Activated naive CD8-positive, alpha-beta T cell treated with anti-CD3 and anti-CD28 coated beads, Interleukin-2, amount 50 U/mL, for 24 hours (primary cell): ENCODE data around the gene SLC47A2.
A peak's percentile ranks its signal among the peaks of the same experiment; 100 is the strongest.

Source experiments
- ATAC-seq: fragments of 150-1000 bp; cut with Tn5 transposase; one replicate; pipeline ENCODE4 v1.10.0; 2021
- DNase-seq: peaks from one replicate; pipeline ENCODE4 v3.0.0; 2021
- H3K27ac Mint-ChIP-seq: one replicate; pipeline ENCODE4 v1.8.0; 2021; ENCODE audit warnings: mild to moderate bottlenecking, mixed read lengths
- H3K27me3 Mint-ChIP-seq: one replicate; pipeline ENCODE4 v1.8.0; 2021; ENCODE audit warnings: mixed read lengths
- H3K36me3 Mint-ChIP-seq: one replicate; pipeline ENCODE4 v1.8.0; 2021; ENCODE audit warnings: low read depth, mixed read lengths
- H3K4me1 Mint-ChIP-seq: one replicate; pipeline ENCODE4 v1.8.0; 2021; ENCODE audit warnings: mixed read lengths
- H3K4me3 Mint-ChIP-seq: one replicate; pipeline ENCODE4 v1.8.0; 2021; ENCODE audit warnings: mild to moderate bottlenecking, moderate library complexity, mixed read lengths
- H3K9me3 Mint-ChIP-seq: one replicate; pipeline ENCODE4 v1.8.0; 2021; ENCODE audit warnings: mixed read lengths

Gene SLC47A2

GRCh38 chr17:19724501-19725420 lies 8.4 kb upstream of the SLC47A2 start:
- Mint-ChIP-seq H3K9me3 (no peaks in the 10 kb centered on the region), H3K4me3 (peak overlapping the region; percentile 46), H3K36me3 (no peaks in the 10 kb centered on the region), H3K27ac (peak overlapping the region; percentile 6), H3K27me3 (no peaks in the 10 kb centered on the region), H3K4me1 (peaks cover 10% of the 10 kb centered on the region)
- peak; percentile 65 for ATAC-seq
- DNase-seq: peak; percentile 55

- Mint-ChIP-seq H3K9me3 (no peaks in the 10 kb centered on the region), H3K27me3 (no peaks in the 10 kb centered on the region), H3K4me1 (peaks cover 10% of the 10 kb centered on the region), H3K27ac (no peak overlapping the region), H3K4me3 (no peak overlapping the region), H3K36me3 (no peaks in the 10 kb centered on the region)
- DNase-seq (no peak), ATAC-seq (peak; percentile 9)
Observed at GRCh38 chr17:19723964-19724363, 7.6 kb upstream of the SLC47A2 start.

- H3K27ac Mint-ChIP-seq: no peak overlapping the region
- no peaks in the 10 kb centered on the region for H3K27me3 Mint-ChIP-seq
- H3K4me1 Mint-ChIP-seq: peaks cover 10% of the 10 kb centered on the region
- no peak for ATAC-seq
- no peaks in the 10 kb centered on the region for H3K9me3 Mint-ChIP-seq
- no peaks in the 10 kb centered on the region for H3K36me3 Mint-ChIP-seq
- H3K4me3 Mint-ChIP-seq: no peak overlapping the region
- DNase-seq: no peak
Observed at GRCh38 chr17:19720631-19721426, 4.4 kb upstream of the SLC47A2 start.

GRCh38 chr17:19720210-19720475 lies 3.8 kb upstream of the SLC47A2 start:
- ATAC-seq: no peak
- Mint-ChIP-seq H3K9me3 (no peaks in the 10 kb centered on the region), H3K4me1 (peaks cover 5% of the 10 kb centered on the region), H3K27ac (no peak overlapping the region), H3K4me3 (no peak overlapping the region), H3K36me3 (no peaks in the 10 kb centered on the region), H3K27me3 (no peaks in the 10 kb centered on the region)
- DNase-seq: no peak

GRCh38 chr17:19719355-19720209 lies 3.2 kb upstream of the SLC47A2 start:
- H3K9me3 Mint-ChIP-seq: no peaks in the 10 kb centered on the region
- DNase-seq: no peak
- peaks cover 3% of the 10 kb centered on the region for H3K4me1 Mint-ChIP-seq
- no peak overlapping the region for H3K27ac Mint-ChIP-seq
- H3K27me3 Mint-ChIP-seq: no peaks in the 10 kb centered on the region
- no peak for ATAC-seq
- H3K4me3 Mint-ChIP-seq: no peak overlapping the region
- no peaks in the 10 kb centered on the region for H3K36me3 Mint-ChIP-seq

- Mint-ChIP-seq H3K36me3 (no peaks in the 10 kb centered on the region), H3K9me3 (no peaks in the 10 kb centered on the region), H3K27ac (no peak overlapping the region), H3K4me1 (no peaks in the 10 kb centered on the region), H3K4me3 (no peak overlapping the region), H3K27me3 (no peaks in the 10 kb centered on the region)
- ATAC-seq (no peak), DNase-seq (no peak)
Observed at GRCh38 chr17:19718613-19719354, 2.4 kb upstream of the SLC47A2 start.

- no peaks in the 10 kb centered on the region for H3K36me3 Mint-ChIP-seq
- no peaks in the 10 kb centered on the region for H3K27me3 Mint-ChIP-seq
- no peak overlapping the region for H3K4me3 Mint-ChIP-seq
- ATAC-seq: no peak
- H3K4me1 Mint-ChIP-seq: no peaks in the 10 kb centered on the region
- no peak for DNase-seq
- no peaks in the 10 kb centered on the region for H3K9me3 Mint-ChIP-seq
- H3K27ac Mint-ChIP-seq: no peak overlapping the region
Observed at GRCh38 chr17:19718041-19718612, 1.7 kb upstream of the SLC47A2 start.

- Mint-ChIP-seq H3K4me1 (no peaks in the 10 kb centered on the region), H3K27me3 (no peaks in the 10 kb centered on the region), H3K36me3 (no peaks in the 10 kb centered on the region), H3K9me3 (no peaks in the 10 kb centered on the region), H3K4me3 (no peak overlapping the region), H3K27ac (no peak overlapping the region)
- no peak for ATAC-seq
- no peak for DNase-seq
Observed at GRCh38 chr17:19717411-19717908, 1.1 kb upstream of the SLC47A2 start.

GRCh38 chr17:19717031-19717360 lies 612 bp upstream of the SLC47A2 start:
- Mint-ChIP-seq H3K9me3 (no peaks in the 10 kb centered on the region), H3K36me3 (no peaks in the 10 kb centered on the region), H3K4me3 (no peak overlapping the region), H3K27me3 (no peaks in the 10 kb centered on the region), H3K4me1 (no peaks in the 10 kb centered on the region), H3K27ac (no peak overlapping the region)
- ATAC-seq: no peak
- no peak for DNase-seq

GRCh38 chr17:19714542-19715411 lies 1.6 kb downstream of the SLC47A2 start:
- no peaks in the 10 kb centered on the region for H3K36me3 Mint-ChIP-seq
- ATAC-seq (no peak), DNase-seq (no peak)
- H3K27me3 Mint-ChIP-seq: no peaks in the 10 kb centered on the region
- no peak overlapping the region for H3K27ac Mint-ChIP-seq
- no peaks in the 10 kb centered on the region for H3K4me1 Mint-ChIP-seq
- H3K9me3 Mint-ChIP-seq: no peaks in the 10 kb centered on the region
- no peak overlapping the region for H3K4me3 Mint-ChIP-seq

- no peak overlapping the region for H3K4me3 Mint-ChIP-seq
- no peak overlapping the region for H3K27ac Mint-ChIP-seq
- DNase-seq (no peak), ATAC-seq (no peak)
- H3K27me3 Mint-ChIP-seq: no peaks in the 10 kb centered on the region
- H3K36me3 Mint-ChIP-seq: no peaks in the 10 kb centered on the region
- no peaks in the 10 kb centered on the region for H3K4me1 Mint-ChIP-seq
- no peaks in the 10 kb centered on the region for H3K9me3 Mint-ChIP-seq
Observed at GRCh38 chr17:19713901-19714361, 2.5 kb downstream of the SLC47A2 start.

GRCh38 chr17:19713462-19713861 lies 2.9 kb downstream of the SLC47A2 start:
- no peaks in the 10 kb centered on the region for H3K27me3 Mint-ChIP-seq
- H3K36me3 Mint-ChIP-seq: no peaks in the 10 kb centered on the region
- no peak for ATAC-seq
- no peak overlapping the region for H3K4me3 Mint-ChIP-seq
- no peak overlapping the region for H3K27ac Mint-ChIP-seq
- no peak for DNase-seq
- H3K9me3 Mint-ChIP-seq: no peaks in the 10 kb centered on the region
- no peaks in the 10 kb centered on the region for H3K4me1 Mint-ChIP-seq

- ATAC-seq: no peak
- Mint-ChIP-seq H3K9me3 (no peaks in the 10 kb centered on the region), H3K36me3 (no peaks in the 10 kb centered on the region), H3K4me3 (no peak overlapping the region), H3K27ac (no peak overlapping the region), H3K4me1 (no peaks in the 10 kb centered on the region), H3K27me3 (no peaks in the 10 kb centered on the region)
- DNase-seq: no peak
Observed at GRCh38 chr17:19712436-19713004, 3.9 kb downstream of the SLC47A2 start.
